Muscle of leg (tissue), 11 donors: ENCODE results near the gene OR5D18. TPM values are rescaled to one million over a fixed set of nuclear protein-coding genes. Genes with fewer than 3 reads are reported as not detected.
"Not testable (repeated sequence)": the region's sequence is repeated elsewhere in the genome, so short reads cannot be mapped to it uniquely, and the experiment has no call there.

Experiments
- DNase-seq: peaks from one replicate; pipeline ENCODE4 v3.0.0; 2013
- H3K27ac ChIP-seq: one replicate; pipeline ENCODE4 v1.5.1; 2013; ENCODE audit warnings: mild to moderate bottlenecking, low read length, control low read depth
- H3K27me3 ChIP-seq: one replicate; pipeline ENCODE4 v1.6.1; 2013; ENCODE audit warnings: low read length; ENCODE audit not compliant: control insufficient read depth, insufficient read depth
- H3K36me3 ChIP-seq: one replicate; pipeline ENCODE4 v1.6.1; 2013; ENCODE audit warnings: low read length; ENCODE audit not compliant: control insufficient read depth, insufficient read depth
- H3K4me1 ChIP-seq: one replicate; pipeline ENCODE4 v1.6.1; 2013; ENCODE audit warnings: low read length; ENCODE audit not compliant: control insufficient read depth, insufficient read depth
- H3K4me3 ChIP-seq: one replicate; pipeline ENCODE4 v1.5.1; 2013; ENCODE audit warnings: low read length, control low read depth
- H3K9me3 ChIP-seq: replicated peaks from 2 replicates; pipeline ENCODE4 v1.6.1; 2013; ENCODE audit warnings: low read depth, low read length; ENCODE audit not compliant: control insufficient read depth
- WGBS: methylation state at CpG from one replicate; pipeline ENCODE4 v1.1.5; 2013; ENCODE audit warnings: missing lambda C conversion rate; ENCODE audit not compliant: insufficient coverage; 5-methylcytosine and 5-hydroxymethylcytosine counted together
- polyA plus RNA-seq, 8 donors: library from polyadenylated mRNA; unstranded; fragments of 120-200 nt; gene quantifications; one replicate each; pipeline versions ENCODE4 v1.2.1 to v1.2.3, GENCODE V29; 2013; ENCODE audit warnings: inconsistent platforms in 1 of 8, low replicate concordance in 1 of 8; ENCODE audit not compliant: insufficient read length in 8 of 8, insufficient read depth in 1 of 8
- total RNA-seq: library from RNA; stranded (reverse); fragments of 120-200 nt; gene quantifications from one replicate; pipeline ENCODE4 v1.2.4, GENCODE V29; 2013

Gene OR5D18
- total and polyA plus RNA-seq, 9 donors = not detected

DNA sequence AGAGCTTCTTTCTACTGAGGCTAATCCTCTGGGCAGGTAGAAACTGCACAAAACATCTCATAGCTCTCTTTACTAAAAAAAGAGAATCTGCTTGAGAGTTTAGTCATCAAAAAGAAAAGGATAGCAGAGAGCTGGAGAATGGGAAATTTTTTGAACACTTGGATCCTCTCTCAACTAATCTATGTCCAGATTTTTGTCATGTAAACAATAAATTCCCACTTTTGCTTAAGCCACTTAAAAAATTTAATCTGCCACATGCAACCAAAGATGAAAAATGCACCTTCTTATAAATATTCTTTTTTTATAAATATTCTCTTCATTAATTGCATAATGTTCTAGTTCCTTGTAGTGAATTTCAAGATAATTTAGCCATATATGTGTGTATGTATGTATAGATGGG is 29.6 kb downstream of the OR5D18 start:
- no peak overlapping the region for H3K4me3 ChIP-seq
- no peaks in the 10 kb centered on the region for H3K27me3 ChIP-seq

GRCh38 chr11:55852141-55852540 is 32.7 kb downstream of the OR5D18 start:
- no peak for DNase-seq
- Histone ChIP-seq H3K4me1 (no peaks in the 10 kb centered on the region), H3K4me3 (no peak overlapping the region), H3K9me3 (peaks cover 20% of the 10 kb centered on the region), H3K27me3 (no peaks in the 10 kb centered on the region), H3K27ac (no peak overlapping the region), H3K36me3 (no peaks in the 10 kb centered on the region)
- WGBS = no CpG with 5 or more reads among the region's 1 CpG

More for the DNA sequence above, 29.6 kb downstream of the OR5D18 start:
- DNase-seq = no peak
- H3K9me3 ChIP-seq = peaks cover 6% of the 10 kb centered on the region
- no peak overlapping the region for H3K27ac ChIP-seq
- H3K4me1 ChIP-seq = no peaks in the 10 kb centered on the region
- no peaks in the 10 kb centered on the region for H3K36me3 ChIP-seq

GRCh38 chr11:55854704-55855103 is 35.3 kb downstream of the OR5D18 start:
- Histone ChIP-seq H3K27ac (no peak overlapping the region), H3K4me3 (no peak overlapping the region), H3K27me3 (no peaks in the 10 kb centered on the region), H3K4me1 (no peaks in the 10 kb centered on the region), H3K36me3 (no peaks in the 10 kb centered on the region), H3K9me3 (peaks cover 26% of the 10 kb centered on the region)
- WGBS = no CpG with 5 or more reads among the region's 1 CpG
- DNase-seq = no peak

DNA sequence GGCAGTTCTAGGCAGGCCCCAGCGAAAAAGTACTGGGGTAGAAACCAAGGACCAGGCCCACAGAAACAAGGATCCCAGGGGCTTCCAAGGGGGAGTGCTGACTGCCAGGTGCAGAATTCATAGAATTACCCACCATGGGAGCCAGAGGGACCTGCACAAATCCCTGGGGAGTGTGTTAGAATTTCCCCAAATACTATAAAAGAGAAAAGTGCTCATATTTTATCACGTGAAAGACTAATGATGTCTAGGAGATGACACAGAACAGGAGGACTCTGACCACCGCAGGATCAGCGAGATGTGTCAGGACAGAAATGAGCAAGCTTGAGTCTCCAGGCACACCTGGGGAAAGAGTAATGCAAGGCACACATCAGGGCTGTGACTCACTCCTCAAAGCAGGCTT is 47.9 kb downstream of the OR5D18 start:
- H3K9me3 ChIP-seq = peaks cover 14% of the 10 kb centered on the region
- H3K27me3 ChIP-seq, H3K27ac ChIP-seq, DNase-seq, H3K4me1 ChIP-seq, H3K4me3 ChIP-seq, H3K36me3 ChIP-seq: not testable (repeated sequence)
- 87% methylated on average over 2 of the region's 4 CpGs for WGBS

Other genes starting within 250 kb of the OR5D18 start
- gene OR4C16, start 247.5 kb upstream of the OR5D18 start, total RNA-seq = not detected
- gene OR4C16, start 247.5 kb upstream of the OR5D18 start, polyA plus RNA-seq = not detected
- not detected for gene OR4C11, start 212.0 kb upstream of the OR5D18 start, total RNA-seq
- gene OR4C11, start 212.0 kb upstream of the OR5D18 start, polyA plus RNA-seq = under 1 TPM in 1 of 8 donors, not detected in 7; 0.10 TPM
- not detected for gene OR4P4, start 184.5 kb upstream of the OR5D18 start, total RNA-seq
- under 1 TPM in 5 of 8 donors, not detected in 3; 0.05 to 0.19 (median 0.08) TPM for gene OR4P4, start 184.5 kb upstream of the OR5D18 start, polyA plus RNA-seq
- gene OR4S2, start 171.3 kb upstream of the OR5D18 start, total RNA-seq = not detected
- gene OR4S2, start 171.3 kb upstream of the OR5D18 start, polyA plus RNA-seq = not detected
- gene OR4C6, start 157.4 kb upstream of the OR5D18 start, total RNA-seq = not detected
- not detected for gene OR4C6, start 157.4 kb upstream of the OR5D18 start, polyA plus RNA-seq
- not detected for gene OR5D13, start 46.2 kb upstream of the OR5D18 start, total RNA-seq
- gene OR5D13, start 46.2 kb upstream of the OR5D18 start, polyA plus RNA-seq = not detected
- not detected for gene OR5D14, start 24.1 kb upstream of the OR5D18 start, total RNA-seq
- gene OR5D14, start 24.1 kb upstream of the OR5D18 start, polyA plus RNA-seq = not detected
- gene OR5L1, start 8.3 kb upstream of the OR5D18 start, total RNA-seq = not detected
- not detected for gene OR5L1, start 8.3 kb upstream of the OR5D18 start, polyA plus RNA-seq
- gene OR5L2, start 7.6 kb downstream of the OR5D18 start, total RNA-seq = not detected
- not detected for gene OR5L2, start 7.6 kb downstream of the OR5D18 start, polyA plus RNA-seq
- not detected for gene OR5D16, start 19.1 kb downstream of the OR5D18 start, total RNA-seq
- not detected for gene OR5D16, start 19.1 kb downstream of the OR5D18 start, polyA plus RNA-seq
- not detected for gene TRIM51, start 63.7 kb downstream of the OR5D18 start, total RNA-seq
- gene TRIM51, start 63.7 kb downstream of the OR5D18 start, polyA plus RNA-seq = not detected
- gene OR5W2, start 95.0 kb downstream of the OR5D18 start, total RNA-seq = not detected
- not detected for gene OR5W2, start 95.0 kb downstream of the OR5D18 start, polyA plus RNA-seq
- gene OR5I1, start 116.8 kb downstream of the OR5D18 start, total RNA-seq = not detected
- gene OR5I1, start 116.8 kb downstream of the OR5D18 start, polyA plus RNA-seq = not detected
- not detected for gene OR10AG1, start 150.3 kb downstream of the OR5D18 start, total RNA-seq
- not detected for gene OR10AG1, start 150.3 kb downstream of the OR5D18 start, polyA plus RNA-seq
- gene OR5F1, start 175.0 kb downstream of the OR5D18 start, total RNA-seq = not detected
- gene OR5F1, start 175.0 kb downstream of the OR5D18 start, polyA plus RNA-seq = not detected
- not detected for gene OR5AS1, start 208.0 kb downstream of the OR5D18 start, total RNA-seq
- gene OR5AS1, start 208.0 kb downstream of the OR5D18 start, polyA plus RNA-seq = under 1 TPM in 5 of 8 donors, not detected in 3; 0.03 to 0.14 (median 0.03) TPM